DND-41 (cell line): ENCODE data around the gene C15orf62.

Source experiments
- CTCF ChIP-seq: IDR thresholded peaks from 2 replicates; pipeline ENCODE4 v1.5.1; 2012; ENCODE audit warnings: borderline replicate concordance, low read length, moderate library complexity, mild to moderate bottlenecking; ENCODE audit not compliant: poor library complexity, severe bottlenecking; ENCODE audit errors: extremely low read depth
- EZH2 ChIP-seq: IDR thresholded peaks from 3 replicates; pipeline ENCODE4 v1.6.1; 2012; ENCODE audit warnings: borderline replicate concordance, low read depth, mild to moderate bottlenecking, moderate library complexity, low read length, inconsistent platforms; ENCODE audit not compliant: severe bottlenecking

- TF ChIP-seq CTCF, result peak; percentile 11
- TF ChIP-seq EZH2, result no peak
Measured at GRCh38 chr15:40803688-40804087, 33.9 kb downstream of the C15orf62 start.
